K562 (cell line): Measurements from ENCODE around the gene RGS9BP. TPM values are rescaled to one million over a fixed set of nuclear protein-coding genes. Genes with fewer than 3 reads are reported as not detected.
A peak's percentile ranks its signal among the peaks of the same experiment; 100 is the strongest.

Experiments used
- ATAC-seq: fragments of 200-7000 bp; cut with Tn5 transposase; 3 replicates; pipeline ENCODE4 v1.9.1; 2020; ENCODE audit warnings: moderate library complexity
- BruUV-seq: library from RNA; stranded (reverse); fragments of 400-500 nt; replicated peaks from 2 replicates; lab custom pipeline; 2021; lab: Mats Ljungman, UMichigan
- CTCF ChIA-PET: fragments of 300-600 bp; formaldehyde crosslinking; extraction: SDS; loops from one replicate; lab custom pipeline; 2021; ENCODE audit warnings: low intra/inter-chr PET ratio; lab: Yijun Ruan, JAX
- POLR2A ChIA-PET: fragments of 300-600, 350-650 bp; sonication (Branson Sonifier 250); formaldehyde crosslinking; extraction: SDS; loops from one replicate; lab custom pipeline; 2021; ENCODE audit warnings: antibody characterized with exemption, inconsistent platforms; lab: Yijun Ruan, JAX
- DNase-seq, 4 experiments: peaks; one replicate each; pipeline versions ENCODE4 v3.0.0 to v3.0.0-alpha.2; 2011 to 2018; ENCODE audit warnings: low spot score in 3 of 4, mixed read lengths in 3 of 4; ENCODE audit errors: extremely low read depth in 1 of 4
- FAIRE-seq: peaks from 2 replicates; lab custom pipeline; 2011; peaks lifted over from hg19 to GRCh38; lab: Jason Lieb, UNC
- H2AFZ ChIP-seq: 2 replicates; pipeline ENCODE4 v1.6.0; 2011; ENCODE audit warnings: low read depth, low read length, control low read depth, inconsistent platforms
- H3K27ac ChIP-seq: fragments of 200-600 bp; 3 replicates; pipeline ENCODE4 v1.8.0; 2011; ENCODE audit warnings: low read depth, mild to moderate bottlenecking, control low read depth, inconsistent platforms, low read length, moderate library complexity, mixed read lengths; ENCODE audit errors: extremely low read depth
- H3K27me3 ChIP-seq, 2 experiments: fragments of 300-600 bp in 1 of 2; 2 replicates in 1 of 2; 3 replicates in 1 of 2; pipeline versions ENCODE4 v1.6.0 to v1.8.0; 2011; ENCODE audit warnings: inconsistent platforms in 2 of 2, low read length in 2 of 2, mild to moderate bottlenecking in 1 of 2, mixed read lengths in 1 of 2, moderate library complexity in 1 of 2; ENCODE audit not compliant: control insufficient read depth in 2 of 2, insufficient read depth in 2 of 2
- H3K36me3 ChIP-seq: fragments of 300-600 bp; 3 replicates; pipeline ENCODE4 v1.8.0; 2011; ENCODE audit warnings: mild to moderate bottlenecking, low read length, inconsistent platforms; ENCODE audit not compliant: control insufficient read depth, insufficient read depth
- H3K4me1 ChIP-seq, 2 experiments: fragments of 200-600 bp in 1 of 2; replicated peaks in 1 of 2; 2 replicates in 1 of 2; 3 replicates in 1 of 2; pipeline versions ENCODE4 v1.5.1 to v1.8.0; 2011; ENCODE audit warnings: inconsistent platforms in 2 of 2, low read length in 2 of 2, mild to moderate bottlenecking in 1 of 2, mixed read lengths in 1 of 2, moderate library complexity in 1 of 2; ENCODE audit not compliant: control insufficient read depth in 2 of 2, insufficient read depth in 2 of 2
- H3K4me2 ChIP-seq: 2 replicates; pipeline ENCODE4 v1.6.1; 2011; ENCODE audit warnings: low read length, control low read depth, inconsistent platforms, mixed read lengths; ENCODE audit not compliant: insufficient read depth
- H3K4me3 ChIP-seq: fragments of 200-600 bp; sonication (generic), shearing (Covaris generic); 2 replicates; pipeline ENCODE4 v1.5.1; 2016; ENCODE audit warnings: control low read depth, inconsistent platforms
- H3K79me2 ChIP-seq: fragments of 200-600 bp; 3 replicates; pipeline ENCODE4 v1.8.0; 2011; ENCODE audit warnings: low read length, inconsistent platforms; ENCODE audit not compliant: control insufficient read depth, insufficient read depth
- H3K9ac ChIP-seq, 2 experiments: 2 replicates each; pipeline versions ENCODE4 v1.6.0 to v1.6.1; 2011; ENCODE audit warnings: low read depth in 2 of 2, low read length in 2 of 2, control low read depth in 1 of 2, inconsistent platforms in 1 of 2, mild to moderate bottlenecking in 1 of 2, mixed read lengths in 1 of 2; ENCODE audit not compliant: insufficient read depth in 1 of 2
- H3K9me1 ChIP-seq: one replicate; pipeline ENCODE4 v1.6.0; 2011; ENCODE audit warnings: inconsistent platforms, mild to moderate bottlenecking, low read length, moderate library complexity; ENCODE audit not compliant: control insufficient read depth, insufficient read depth
- H3K9me3 ChIP-seq: replicated peaks from 2 replicates; pipeline ENCODE4 v1.5.1; 2011; ENCODE audit warnings: low read depth, low read length, inconsistent platforms; ENCODE audit not compliant: control insufficient read depth, insufficient read depth
- H4K20me1 ChIP-seq: replicated peaks from 2 replicates; pipeline ENCODE4 v1.6.1; 2011; ENCODE audit warnings: low read length, inconsistent platforms, mixed read lengths; ENCODE audit not compliant: control insufficient read depth, insufficient read depth
- BDP1 ChIP-seq: IDR thresholded peaks from 3 replicates; pipeline ENCODE4 v1.6.1; 2011; ENCODE audit not compliant: insufficient read length, insufficient read depth
- C11orf30 ChIP-seq: fragments of 450-650 bp; IDR thresholded peaks from 2 replicates; pipeline ENCODE4 v1.6.1; 2016; ENCODE audit warnings: low read depth, mild to moderate bottlenecking
- CREM ChIP-seq: IDR thresholded peaks from 2 replicates; pipeline ENCODE4 v1.6.1; 2014; ENCODE audit warnings: antibody characterized with exemption, low read depth
- GABPB1 ChIP-seq: sonication (generic); formaldehyde crosslinking; IDR thresholded peaks from 2 replicates; pipeline ENCODE4 v1.8.0; 2022; ENCODE audit warnings: mild to moderate bottlenecking, missing genetic modification reagents
- MAFG ChIP-seq: fragments of 450-650 bp; conservative IDR thresholded peaks from 2 replicates; pipeline ENCODE4 v1.6.1; 2016; ENCODE audit warnings: missing genetic modification characterization, missing compliant biosample characterization
- NBN ChIP-seq: fragments of 450-650 bp; IDR thresholded peaks from 2 replicates; pipeline ENCODE4 v1.6.1; 2016; ENCODE audit warnings: low read depth, mild to moderate bottlenecking
- PYGO2 ChIP-seq: fragments of 450-650 bp; IDR thresholded peaks from 2 replicates; pipeline ENCODE4 v1.6.1; 2016; ENCODE audit warnings: mild to moderate bottlenecking, missing genetic modification characterization, moderate library complexity, missing compliant biosample characterization
- RCOR1 ChIP-seq, 2 experiments: IDR thresholded peaks; 2 replicates each; pipeline ENCODE4 v1.6.1; 2012; ENCODE audit warnings: low read depth in 2 of 2, low read length in 2 of 2, borderline replicate concordance in 1 of 2, improper control_type of control experiment in 1 of 2
- SRSF3 ChIP-seq: fragments of 200-400 bp; formaldehyde crosslinking; IDR thresholded peaks from 2 replicates; pipeline ENCODE4 v1.6.1; 2016; ENCODE audit warnings: mild to moderate bottlenecking, low read length, moderate library complexity; ENCODE audit not compliant: insufficient read depth
- SRSF7 ChIP-seq: fragments of 200-400 bp; formaldehyde crosslinking; optimal IDR thresholded peaks from 2 replicates; pipeline ENCODE3; 2017; ENCODE audit warnings: mild to moderate bottlenecking, low read depth, low read length
- TFAM ChIP-seq: fragments of 250-450 bp; sonication (Bioruptor Pico); conservative IDR thresholded peaks from 2 replicates; pipeline ENCODE4 v1.5.0; 2021; ENCODE audit warnings: mild to moderate bottlenecking, moderate library complexity
- ZBTB17 ChIP-seq: fragments of 450-650 bp; formaldehyde crosslinking; IDR thresholded peaks from 2 replicates; pipeline ENCODE4 v1.4.0; 2020; ENCODE audit warnings: mild to moderate bottlenecking
- ZMIZ1 ChIP-seq, 2 experiments: fragments of 150-350 bp in 1 of 2; IDR thresholded peaks; 2 replicates each; pipeline ENCODE4 v1.6.1; 2012 to 2016; ENCODE audit warnings: low read depth in 2 of 2, low read length in 2 of 2, mild to moderate bottlenecking in 1 of 2, moderate library complexity in 1 of 2
- ZNF316 ChIP-seq: fragments of 450-650 bp; IDR thresholded peaks from 2 replicates; pipeline ENCODE4 v1.6.1; 2016
- ZNF408 ChIP-seq: fragments of 250-450 bp; sonication (Bioruptor Pico); IDR thresholded peaks from 2 replicates; pipeline ENCODE4 v1.4.0; 2020; ENCODE audit warnings: low read depth, mild to moderate bottlenecking, moderate library complexity
- WGBS: fragments of 100-300 bp; shearing (Covaris generic); methylation state at CpG from one replicate; pipeline ENCODE4 v1.1.6; 2016; ENCODE audit warnings: low coverage, mixed read lengths; ENCODE audit not compliant: insufficient coverage; ENCODE audit errors: missing lambda C conversion rate; 5-methylcytosine and 5-hydroxymethylcytosine counted together
- in situ Hi-C: fragments of 300-500 bp; cut with MboI; formaldehyde crosslinking; loops from 4 replicates; pipeline ENCODE4 v1.15.0; 2018; ENCODE audit warnings: inconsistent platforms, mixed read lengths
- intact Hi-C: fragments of 100-400 bp; cut with micrococcal nuclease; formaldehyde crosslinking; loops from 2 replicates; pipeline ENCODE4 v1.14.2; 2022
- polyA plus RNA-seq, 8 experiments: library from polyadenylated mRNA; depleted of rRNA in 4 of 8; stranded (reverse) in 5 of 8; unstranded in 3 of 8; fragments of >200 nt; fragmentation: Nextera tagmentation in 2 of 8; fragmentation: Illumina TruSeq in 1 of 8; extraction: Ambion mirVana in 2 of 8; extraction: Trizol in 1 of 8; gene quantifications; 2 replicates each; pipeline versions ENCODE4 v1.2.1 to v1.2.3, GENCODE V29; 2011 to 2014; ENCODE audit warnings: inconsistent platforms in 1 of 8, missing spikeins in 1 of 8
- total RNA-seq, 7 experiments: library from RNA; depleted of rRNA in 6 of 7; stranded (reverse); fragments of >200 nt in 6 of 7; fragmentation: Illumina TruSeq in 2 of 7; extraction: Trizol in 2 of 7; gene quantifications; 2 replicates each; pipeline versions ENCODE4 v1.2.1 to v1.2.3, GENCODE V29; 2011 to 2021; ENCODE audit warnings: low replicate concordance in 1 of 7

The RGS9BP gene
- total and polyA plus RNA-seq, 9 of the 15 experiments (the other 6 are each of a cell fraction or from before 2014, with no cell fraction given), result 0.03 to 1.3 (median 0.49) TPM

- H3K27me3 ChIP-seq, result no peaks in the 10 kb centered on the region
- TF ChIP-seq NBN, result no peak
- no peak for TF ChIP-seq PYGO2 (tag)
- TF ChIP-seq, all 486 proteins: peak for 0
- no peak for ATAC-seq
- DNase-seq, result no peak
- no peak overlapping the region for H2AFZ ChIP-seq
- POLR2A ChIA-PET, result interaction anchor here (0.7 to 1.8 kb wide), 4 partner anchors 14 to 849 kb away, joined by 3 to 11 read pairs (median 4); partner anchors contain the start of gene NUDT19
- no TSS peak for BruUV-seq
- H4K20me1 ChIP-seq, result no peaks in the 10 kb centered on the region
- H3K4me1 ChIP-seq, result peaks cover 16 to 42% of the 10 kb centered on the region in 2 experiments; a peak in 4 of 5 replicates
- H3K36me3 ChIP-seq, result no peaks in the 10 kb centered on the region; the same call in 2 of the 3 replicates
- in situ Hi-C loops (no loop called here), intact Hi-C loops (no loop called here)
- no peak overlapping the region for H3K27ac ChIP-seq
- H3K4me3 ChIP-seq, result no peak overlapping the region
- CTCF ChIA-PET, result no interaction called here
- FAIRE-seq, result no peak
- H3K4me2 ChIP-seq, result no peak overlapping the region
- peaks cover 24% of the 10 kb centered on the region for H3K79me2 ChIP-seq
- H3K9ac ChIP-seq, result no peak overlapping the region
- H3K9me1 ChIP-seq, result no peaks in the 10 kb centered on the region
- 64% methylated on average over 9 of the region's 9 CpGs for WGBS
- no peaks in the 10 kb centered on the region; the same call in 1 of the 2 replicates for H3K9me3 ChIP-seq
Observed at GRCh38 chr19:32677657-32678056, 2.0 kb downstream of the RGS9BP start.

- no peaks in the 10 kb centered on the region for H3K36me3 ChIP-seq
- ChIA-PET POLR2A (interaction anchor here (2.4 kb wide), 1 partner anchor 10 kb away, joined by 9 read pairs; the partner anchor contains the start of gene NUDT19), CTCF (no interaction called here)
- H2AFZ ChIP-seq, result no peak overlapping the region
- H3K4me1 ChIP-seq, result peaks cover 0 to 13% of the 10 kb centered on the region in 2 experiments; a peak in 2 of 5 replicates
- H3K9me1 ChIP-seq, result no peaks in the 10 kb centered on the region
- no peak overlapping the region for H3K9ac ChIP-seq
- H3K27ac ChIP-seq, result no peak overlapping the region
- no peaks in the 10 kb centered on the region for H3K27me3 ChIP-seq
- WGBS, result 36% methylated on average over 2 of the region's 2 CpGs
- intact Hi-C loops, result no loop called here
- H3K4me3 ChIP-seq, result no peak overlapping the region
- no peaks in the 10 kb centered on the region for H3K79me2 ChIP-seq
- FAIRE-seq (peak; percentile 46), DNase-seq (no peak), ATAC-seq (no peak)
- no peaks in the 10 kb centered on the region for H4K20me1 ChIP-seq
- no TSS peak for BruUV-seq
- H3K4me2 ChIP-seq, result no peak overlapping the region
- H3K9me3 ChIP-seq, result no peaks in the 10 kb centered on the region
- in situ Hi-C loops, result no loop called here
- TF ChIP-seq RCOR1 (IDR thresholded peaks at IDR 0.05; ENCODE audit: borderline replicate concordance in 1 of 2, low read depth in 2 of 2, low read length in 2 of 2) (no peak), CREM (no peak), ZNF316 (no peak), ZMIZ1 (IDR thresholded peaks at IDR 0.05; ENCODE audit: low read depth in 2 of 2, low read length in 2 of 2) (no peak), MAFG (tag) (no peak), SRSF3 (no peak), TFAM (CRISPR knock-in tag) (no peak), C11orf30 (no peak), BDP1 (no peak), GABPB1 (CRISPR knock-in tag) (no peak), SRSF7 (no peak), ZBTB17 (CRISPR knock-in tag) (no peak), ZNF408 (CRISPR knock-in tag) (no peak)
Observed at GRCh38 chr19:32680986-32681385, 5.3 kb downstream of the RGS9BP start.
